ENCODE data around the gene MEF2A.

The MEF2A gene

DNA sequence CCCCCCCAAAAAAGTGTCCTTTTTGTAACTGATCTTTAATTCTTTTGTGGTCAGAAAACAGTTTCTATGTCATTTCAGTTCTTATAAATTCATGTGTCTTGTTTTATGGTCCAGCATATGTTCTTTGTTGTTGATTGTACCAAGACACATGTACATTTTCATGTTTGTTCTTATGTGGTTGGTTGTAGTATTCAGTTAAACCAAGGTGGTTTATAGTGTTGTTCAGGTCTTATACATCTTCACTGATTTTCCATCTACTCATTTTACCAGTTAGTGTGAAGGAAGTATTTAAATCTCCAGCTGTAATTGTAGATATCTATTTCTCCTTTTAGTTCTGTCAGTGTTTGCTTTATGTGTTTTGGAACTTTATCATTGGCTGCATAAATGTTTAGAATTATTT, 24.0 kb downstream of the MEF2A start:
- no peak overlapping the region for H3K4me3 ChIP-seq
- H3K27ac ChIP-seq: no peak overlapping the region
- TF ChIP-seq, protein P1, sequence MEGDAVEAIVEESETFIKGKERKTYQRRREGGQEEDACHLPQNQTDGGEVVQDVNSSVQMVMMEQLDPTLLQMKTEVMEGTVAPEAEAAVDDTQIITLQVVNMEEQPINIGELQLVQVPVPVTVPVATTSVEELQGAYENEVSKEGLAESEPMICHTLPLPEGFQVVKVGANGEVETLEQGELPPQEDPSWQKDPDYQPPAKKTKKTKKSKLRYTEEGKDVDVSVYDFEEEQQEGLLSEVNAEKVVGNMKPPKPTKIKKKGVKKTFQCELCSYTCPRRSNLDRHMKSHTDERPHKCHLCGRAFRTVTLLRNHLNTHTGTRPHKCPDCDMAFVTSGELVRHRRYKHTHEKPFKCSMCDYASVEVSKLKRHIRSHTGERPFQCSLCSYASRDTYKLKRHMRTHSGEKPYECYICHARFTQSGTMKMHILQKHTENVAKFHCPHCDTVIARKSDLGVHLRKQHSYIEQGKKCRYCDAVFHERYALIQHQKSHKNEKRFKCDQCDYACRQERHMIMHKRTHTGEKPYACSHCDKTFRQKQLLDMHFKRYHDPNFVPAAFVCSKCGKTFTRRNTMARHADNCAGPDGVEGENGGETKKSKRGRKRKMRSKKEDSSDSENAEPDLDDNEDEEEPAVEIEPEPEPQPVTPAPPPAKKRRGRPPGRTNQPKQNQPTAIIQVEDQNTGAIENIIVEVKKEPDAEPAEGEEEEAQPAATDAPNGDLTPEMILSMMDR (IDR thresholded peaks at IDR 0.05): no peak
- no peak for DNase-seq (ENCODE audit: low spot score)

DNA sequence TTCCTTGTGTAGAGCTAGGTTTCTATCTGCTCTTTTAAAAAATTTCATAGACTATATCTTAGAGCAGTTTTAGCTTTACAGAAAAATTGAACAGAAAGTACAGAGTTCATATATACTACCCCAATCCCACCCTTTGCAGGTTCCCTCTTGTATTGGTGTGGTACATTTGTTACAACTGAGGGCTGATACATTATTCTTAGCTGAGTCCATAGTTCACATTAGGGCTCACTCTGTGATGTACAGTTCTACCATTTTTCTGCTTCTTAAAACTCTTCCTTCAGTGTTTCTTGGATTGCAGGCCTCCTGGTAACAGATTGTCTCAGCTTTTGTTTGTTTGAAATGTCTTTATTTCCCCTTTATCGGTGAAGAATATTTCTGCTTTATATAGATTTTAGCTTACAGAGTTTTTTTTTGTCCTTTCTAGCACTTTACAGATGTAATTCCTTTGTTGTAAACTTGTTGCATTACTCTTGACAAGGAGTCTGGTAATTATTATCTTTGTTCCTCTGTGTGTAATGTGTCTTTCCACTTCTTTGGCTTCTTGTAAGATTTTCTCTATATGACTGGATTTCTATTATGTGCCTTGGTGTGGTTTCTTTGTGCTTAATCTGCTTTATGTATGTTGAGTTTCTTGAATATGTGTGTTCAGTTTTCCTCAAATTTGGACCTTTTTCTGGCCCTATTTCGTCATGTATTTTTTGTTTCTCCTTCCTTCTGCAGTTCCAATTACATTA, 25.3 kb downstream of the MEF2A start:
- Histone ChIP-seq H3K27ac (no peak overlapping the region), H3K4me3 (no peak overlapping the region)
- no peak for DNase-seq (ENCODE audit: low spot score)
- TF ChIP-seq, protein P1 (IDR thresholded peaks at IDR 0.05): no peak

DNA sequence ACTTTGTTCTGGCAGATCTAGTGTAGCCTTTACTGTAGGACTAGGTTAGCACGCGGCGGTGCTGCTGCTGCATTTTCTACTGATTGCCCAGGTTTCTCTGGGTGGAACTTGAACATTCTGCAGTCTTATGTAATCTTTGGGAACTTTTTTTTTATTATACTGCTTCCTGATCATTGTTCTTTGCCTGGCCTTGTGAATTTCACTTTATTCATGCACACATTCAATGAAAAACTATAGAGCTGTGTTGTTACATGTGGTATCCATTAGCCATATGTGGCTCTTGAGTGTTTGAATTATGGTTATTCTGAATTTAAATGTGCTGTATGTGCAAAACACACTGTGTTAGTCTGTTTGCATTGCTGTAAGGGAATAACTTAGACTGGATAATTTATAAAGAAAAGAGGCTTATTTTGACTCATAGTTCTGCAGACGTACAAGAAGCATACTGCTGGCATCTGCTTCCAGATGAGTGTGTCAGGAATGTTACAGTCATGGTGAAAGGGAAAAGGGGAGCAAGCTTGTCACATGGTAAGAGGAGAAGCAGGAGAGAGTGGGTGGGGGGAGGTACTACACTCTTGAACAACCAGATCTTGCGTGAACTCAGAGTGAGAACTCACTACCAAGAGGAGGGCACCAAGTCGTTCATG, 26.5 kb downstream of the MEF2A start:
- no peak for DNase-seq (ENCODE audit: low spot score)

GRCh38 chr15:99593070-99593469, 27.3 kb downstream of the MEF2A start:
- no peak overlapping the region for H3K27ac ChIP-seq
- DNase-seq (ENCODE audit: low spot score): no peak

More for the DNA sequence above, 26.5 kb downstream of the MEF2A start:
- TF ChIP-seq, protein P1 (IDR thresholded peaks at IDR 0.05): no peak
- H3K4me3 ChIP-seq: no peak overlapping the region
- H3K27ac ChIP-seq: no peak overlapping the region

DNA sequence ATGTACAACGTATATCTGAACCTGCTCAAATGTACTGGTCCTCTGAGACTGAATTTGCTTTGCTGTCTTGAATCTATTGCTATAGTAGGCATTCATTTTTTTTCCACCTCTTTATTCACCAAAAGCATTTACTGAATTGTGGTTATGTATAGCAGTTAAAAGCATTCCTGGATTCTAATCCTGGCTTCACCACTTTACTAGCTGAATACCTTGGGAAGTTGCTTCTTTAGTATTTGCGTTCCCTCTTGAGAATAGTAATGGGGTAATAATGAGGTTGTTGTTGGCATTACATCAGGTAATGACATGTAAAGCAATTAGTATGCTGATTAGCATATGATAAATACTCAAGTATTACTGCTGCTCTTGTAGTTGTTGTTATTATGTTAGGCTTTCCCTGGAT, 29.1 kb downstream of the MEF2A start:
- no peak for DNase-seq (ENCODE audit: low spot score)
- TF ChIP-seq, protein P1 (IDR thresholded peaks at IDR 0.05): no peak
- H3K27ac ChIP-seq: no peak overlapping the region
- H3K4me3 ChIP-seq: no peak overlapping the region

More at GRCh38 chr15:99593070-99593469, 27.3 kb downstream of the MEF2A start:
- TF ChIP-seq, protein P1 (IDR thresholded peaks at IDR 0.05): no peak
- H3K4me3 ChIP-seq: no peak overlapping the region

DNA sequence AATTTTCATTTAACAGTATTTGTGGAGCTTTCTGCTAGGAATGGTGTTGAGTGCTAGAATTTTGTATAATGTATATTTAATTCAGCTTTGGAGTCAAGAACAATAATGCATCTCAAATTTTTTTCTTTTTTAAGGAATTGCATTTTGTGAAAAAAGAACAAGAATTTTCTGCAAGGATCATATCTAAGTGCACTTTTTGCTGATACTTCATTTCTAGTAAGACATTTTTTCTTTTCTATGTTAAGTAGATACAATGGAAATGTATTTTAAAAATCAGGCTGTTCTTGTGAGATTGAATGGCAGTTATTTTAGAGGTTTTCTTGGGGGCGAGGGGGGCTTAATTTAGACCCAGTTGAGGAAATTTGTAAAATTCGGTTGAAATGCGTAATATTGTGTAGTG, 32.5 kb downstream of the MEF2A start:
- H3K27ac ChIP-seq: no peak overlapping the region
- H3K4me3 ChIP-seq: no peak overlapping the region
- TF ChIP-seq, protein P1 (IDR thresholded peaks at IDR 0.05): no peak
- no peak for DNase-seq (ENCODE audit: low spot score)

DNA sequence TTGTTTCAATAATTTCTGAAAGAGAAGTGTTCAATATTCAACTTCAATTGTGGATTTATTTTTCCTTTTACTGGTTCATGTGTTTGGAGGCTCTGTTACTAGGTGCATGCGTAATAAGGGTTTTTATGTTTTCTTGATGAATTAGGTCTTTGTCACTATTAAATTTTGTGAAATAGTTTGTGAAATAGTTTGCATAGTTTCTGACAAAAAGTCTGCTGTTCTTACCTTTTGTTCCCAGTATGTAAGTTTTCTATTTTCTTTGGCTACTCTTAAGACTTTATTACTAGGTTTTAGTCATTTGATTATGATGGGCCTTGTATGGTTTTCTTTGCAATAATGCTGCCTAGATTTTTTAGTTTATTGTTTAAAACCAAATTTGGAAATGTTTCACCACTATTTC, 38.0 kb downstream of the MEF2A start:
- H3K4me3 ChIP-seq: no peak overlapping the region
- TF ChIP-seq, protein P1 (IDR thresholded peaks at IDR 0.05): no peak
- H3K27ac ChIP-seq: no peak overlapping the region
- DNase-seq (ENCODE audit: low spot score): no peak
